GM12878 (cell line): ENCODE measurements around the gene MAGEB17. TPM values are rescaled to one million over a fixed set of nuclear protein-coding genes. Genes with fewer than 3 reads are reported as not detected.

Source experiments
- ATAC-seq: fragments of 200-7000 bp; cut with Tn5 transposase; 3 replicates; pipeline ENCODE4 v1.9.1; 2020; ENCODE audit warnings: mild to moderate bottlenecking, moderate library complexity
- BruUV-seq: library from RNA; stranded (reverse); fragments of 400-500 nt; replicated peaks from 2 replicates; lab custom pipeline; 2021; lab: Mats Ljungman, UMichigan
- CTCF ChIA-PET: fragments of 300-600 bp; sonication (Branson Sonifier 250); formaldehyde crosslinking; extraction: SDS; loops from one replicate; lab custom pipeline; 2021; ENCODE audit warnings: inconsistent platforms; lab: Yijun Ruan, JAX
- POLR2A ChIA-PET: fragments of 350-600 bp; formaldehyde crosslinking; extraction: SDS; loops from one replicate; lab custom pipeline; 2021; ENCODE audit warnings: inconsistent platforms; lab: Charles Lee
- RAD21 ChIA-PET: fragments of 300-600 bp; sonication (Branson Sonifier 250); formaldehyde crosslinking; loops from one replicate; lab custom pipeline; 2023; ENCODE audit warnings: antibody characterized with exemption; ENCODE audit not compliant: unreplicated experiment; lab: Charles Lee
- SMC1A ChIA-PET: fragments of 300-600 bp; sonication (Branson Sonifier 250); formaldehyde crosslinking; loops from one replicate; lab custom pipeline; 2023; ENCODE audit not compliant: unreplicated experiment, uncharacterized antibody; lab: Charles Lee
- DNase-seq: peaks from one replicate; pipeline ENCODE4 v3.0.0-alpha.2; 2011; ENCODE audit warnings: low read depth, low spot score
- FAIRE-seq: peaks from 3 replicates; lab custom pipeline; 2011; peaks lifted over from hg19 to GRCh38; lab: Jason Lieb, UNC
- H2AFZ ChIP-seq: 2 replicates; pipeline ENCODE4 v1.6.0; 2011; ENCODE audit warnings: low read depth, low read length, control low read depth; ENCODE audit not compliant: control insufficient read depth
- H3K27ac ChIP-seq: 2 replicates; pipeline ENCODE4 v1.5.1; 2011; ENCODE audit warnings: control low read depth; ENCODE audit not compliant: control insufficient read depth, insufficient read depth
- H3K27me3 ChIP-seq, 2 experiments: replicated peaks in 1 of 2; 2 replicates each; pipeline versions ENCODE4 v1.6.0 to v1.6.1; 2011; ENCODE audit warnings: low read length in 1 of 2; ENCODE audit not compliant: control insufficient read depth in 2 of 2, insufficient read depth in 2 of 2
- H3K36me3 ChIP-seq, 2 experiments: 2 replicates each; pipeline ENCODE4 v1.5.1; 2011; ENCODE audit warnings: low read length in 1 of 2; ENCODE audit not compliant: control insufficient read depth in 2 of 2, insufficient read depth in 2 of 2
- H3K4me1 ChIP-seq: 2 replicates; pipeline ENCODE4 v1.6.1; 2011; ENCODE audit warnings: mild to moderate bottlenecking, low read length, moderate library complexity, mixed read lengths; ENCODE audit not compliant: control insufficient read depth, insufficient read depth
- H3K4me2 ChIP-seq: 2 replicates; pipeline ENCODE4 v1.6.0; 2011; ENCODE audit warnings: control low read depth; ENCODE audit not compliant: control insufficient read depth, insufficient read depth
- H3K4me3 ChIP-seq: fragments of 200-600 bp; sonication (generic); 2 replicates; pipeline ENCODE4 v1.5.1; 2016
- H3K79me2 ChIP-seq: 2 replicates; pipeline ENCODE4 v1.6.0; 2011; ENCODE audit warnings: low read length; ENCODE audit not compliant: control insufficient read depth, insufficient read depth
- H3K9ac ChIP-seq: 2 replicates; pipeline ENCODE4 v1.8.0; 2011; ENCODE audit warnings: low read length, control low read depth, mixed read lengths; ENCODE audit not compliant: control insufficient read depth, insufficient read depth
- H3K9me3 ChIP-seq: replicated peaks from 3 replicates; pipeline ENCODE4 v1.5.1; 2011; ENCODE audit warnings: mild to moderate bottlenecking, low read length; ENCODE audit not compliant: control insufficient read depth, insufficient read depth
- H4K20me1 ChIP-seq: 2 replicates; pipeline ENCODE4 v1.6.0; 2011; ENCODE audit not compliant: control insufficient read depth, insufficient read depth
- FOXM1 ChIP-seq: IDR thresholded peaks from 2 replicates; pipeline ENCODE4 v1.6.1; 2012; ENCODE audit warnings: low read depth, mild to moderate bottlenecking, inconsistent platforms, low read length, moderate library complexity
- HDGF ChIP-seq: fragments of 450-650 bp; IDR thresholded peaks from 2 replicates; pipeline ENCODE4 v1.6.1; 2016; ENCODE audit warnings: antibody characterized with exemption
- IKZF2 ChIP-seq, 2 experiments: fragments of 450-650 bp; IDR thresholded peaks; 2 replicates each; pipeline ENCODE4 v1.6.1; 2017; ENCODE audit warnings: mild to moderate bottlenecking in 2 of 2, moderate library complexity in 2 of 2
- SIX5 ChIP-seq: IDR thresholded peaks from 2 replicates; pipeline ENCODE4 v1.6.1; 2011; ENCODE audit warnings: mild to moderate bottlenecking, low read depth, low read length, moderate library complexity; ENCODE audit not compliant: severe bottlenecking
- ZNF274 ChIP-seq: IDR thresholded peaks from one replicate; pipeline ENCODE4 v1.8.0; 2011; ENCODE audit not compliant: insufficient read length, insufficient read depth
- ZSCAN29 ChIP-seq: fragments of 450-650 bp; IDR thresholded peaks from 2 replicates; pipeline ENCODE4 v1.6.1; 2017; ENCODE audit warnings: mild to moderate bottlenecking, moderate library complexity
- WGBS: methylation state at CpG from one replicate; pipeline ENCODE4 v1.1.6; 2016; ENCODE audit warnings: low lambda C conversion rate; ENCODE audit not compliant: insufficient replicate concordance, insufficient coverage; ENCODE audit errors: missing lambda C conversion rate; 5-methylcytosine and 5-hydroxymethylcytosine counted together
- in situ Hi-C: fragments of 300-500 bp; cut with MboI; formaldehyde crosslinking; loops from 9 replicates; pipeline ENCODE4 v1.14.3; 2018; ENCODE audit warnings: mixed read lengths
- intact Hi-C: fragments of 100-400 bp; cut with micrococcal nuclease; formaldehyde crosslinking; loops from one replicate; pipeline ENCODE4 v1.14.2; 2022; ENCODE audit not compliant: unreplicated experiment
- polyA plus RNA-seq, 11 experiments: library from polyadenylated mRNA; depleted of rRNA in 4 of 11; unstranded in 6 of 11; stranded (reverse) in 5 of 11; fragments of >200 nt; fragmentation: Nextera tagmentation in 4 of 11; fragmentation: Illumina TruSeq in 1 of 11; extraction: Ambion mirVana in 4 of 11; extraction: Trizol in 1 of 11; gene quantifications; 1 replicate in 1 of 11; 2 replicates in 10 of 11; pipeline versions ENCODE4 v1.2.1 to v1.2.3, GENCODE V29; 2011 to 2016; ENCODE audit warnings: inconsistent platforms in 2 of 11, missing spikeins in 2 of 11, low read depth in 1 of 11
- total RNA-seq, 4 experiments: library from RNA; depleted of rRNA in 3 of 4; stranded (reverse); fragments of >200 nt in 3 of 4; fragmentation: Illumina TruSeq in 1 of 4; extraction: Trizol in 1 of 4; gene quantifications; 2 replicates each; pipeline versions ENCODE4 v1.2.1 to v1.2.3, GENCODE V29; 2013 to 2021
- TF ChIP-seq, protein P1 (sequence below): IDR thresholded peaks from 2 replicates; pipeline ENCODE4 v1.6.1; 2012; ENCODE audit warnings: low read depth, low read length, improper control_type of control experiment

MAGEB17 gene
- total and polyA plus RNA-seq, 10 of the 15 experiments (the other 5 are each of a cell fraction or from before 2014, with no cell fraction given): 0.05 to 0.21 TPM; not detected in 8

DNA sequence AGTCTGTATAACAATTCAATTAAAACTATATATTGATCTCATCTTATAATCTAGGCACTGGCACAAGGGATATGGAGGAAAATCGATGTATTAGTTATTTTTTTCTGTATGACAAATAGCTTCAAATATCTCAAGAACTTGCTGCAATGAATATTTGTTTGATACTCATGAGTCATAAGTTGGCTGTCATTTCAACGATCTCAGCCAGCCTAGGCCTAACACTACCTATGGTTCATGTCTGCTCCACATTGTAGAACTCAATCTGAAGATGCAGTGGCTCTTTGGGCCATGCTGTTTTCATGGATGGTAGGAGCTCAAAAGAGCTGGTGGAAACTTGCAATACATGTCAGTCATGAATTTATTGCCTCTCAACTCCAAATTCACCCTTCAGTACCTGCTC is 44.7 kb downstream of the MAGEB17 start:
- Histone ChIP-seq H3K9me3 (no peaks in the 10 kb centered on the region), H3K79me2 (no peaks in the 10 kb centered on the region), H3K27me3 (no peaks in the 10 kb centered on the region), H3K4me2 (no peak overlapping the region), H3K36me3 (no peaks in the 10 kb centered on the region), H4K20me1 (no peaks in the 10 kb centered on the region), H3K4me1 (no peaks in the 10 kb centered on the region), H3K9ac (no peak overlapping the region), H3K4me3 (no peak overlapping the region), H3K27ac (no peak overlapping the region), H2AFZ (no peak overlapping the region)
- TF ChIP-seq ZNF274 (no peak), IKZF2 (IDR thresholded peaks at IDR 0.05) (no peak), ZSCAN29 (no peak), HDGF (no peak), SIX5 (no peak), FOXM1 (no peak)
- TF ChIP-seq, protein P1, sequence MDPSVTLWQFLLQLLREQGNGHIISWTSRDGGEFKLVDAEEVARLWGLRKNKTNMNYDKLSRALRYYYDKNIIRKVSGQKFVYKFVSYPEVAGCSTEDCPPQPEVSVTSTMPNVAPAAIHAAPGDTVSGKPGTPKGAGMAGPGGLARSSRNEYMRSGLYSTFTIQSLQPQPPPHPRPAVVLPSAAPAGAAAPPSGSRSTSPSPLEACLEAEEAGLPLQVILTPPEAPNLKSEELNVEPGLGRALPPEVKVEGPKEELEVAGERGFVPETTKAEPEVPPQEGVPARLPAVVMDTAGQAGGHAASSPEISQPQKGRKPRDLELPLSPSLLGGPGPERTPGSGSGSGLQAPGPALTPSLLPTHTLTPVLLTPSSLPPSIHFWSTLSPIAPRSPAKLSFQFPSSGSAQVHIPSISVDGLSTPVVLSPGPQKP: no peak
- in situ Hi-C loops (no loop called here), intact Hi-C loops (loop anchor here (1.0 to 10.0 kb wide), 6 partner anchors 75 to 525 kb away; partner anchors contain the start of gene AP1S2)
- RAD21 ChIA-PET: interaction anchor here (0.9 to 3.2 kb wide), 5 partner anchors 89 to 396 kb away, joined by 3 to 17 read pairs (median 3); partner anchors contain the start of gene GRPR
- CTCF ChIA-PET: interaction anchor here (0.9 to 2.8 kb wide), 14 partner anchors 15 to 450 kb away, joined by 3 to 25 read pairs (median 4); partner anchors contain the start of gene GRPR
- BruUV-seq: no TSS peak
- POLR2A ChIA-PET: no interaction called here
- FAIRE-seq (no peak), ATAC-seq (no peak), DNase-seq (no peak)
- 48% methylated on average over 2 of the region's 2 CpGs for WGBS
- SMC1A ChIA-PET: interaction anchor here (0.6 to 2.5 kb wide), 18 partner anchors 11 to 752 kb away, joined by 3 to 21 read pairs (median 4); partner anchors contain the start of gene GRPR
